ENCODE results near the gene ASIC4.
A peak's percentile ranks its signal among the peaks of the same experiment; 100 is the strongest.

ASIC4 gene

GRCh38 chr2:219526320-219527075, 12.2 kb downstream of the ASIC4 start:
- H3K36me3 Mint-ChIP-seq (ENCODE audit: insufficient read depth) = peaks cover 2% of the 10 kb centered on the region
- H3K4me1 Mint-ChIP-seq = peaks cover 8% of the 10 kb centered on the region
- H3K27ac Mint-ChIP-seq (ENCODE audit: low read depth) = no peak overlapping the region
- no peak for DNase-seq (ENCODE audit: low spot score in 2 of 2)
- H3K9me3 Mint-ChIP-seq = no peaks in the 10 kb centered on the region
- peaks cover 95% of the 10 kb centered on the region for H3K27me3 Mint-ChIP-seq
- no peak overlapping the region for H3K4me3 Mint-ChIP-seq
- no peak for ATAC-seq (replicated peaks; ENCODE audit: extremely low read depth, poor library complexity, severe bottlenecking)

GRCh38 chr2:219527076-219527394, 12.8 kb downstream of the ASIC4 start:
- Mint-ChIP-seq H3K4me1 (peaks cover 2% of the 10 kb centered on the region), H3K9me3 (no peaks in the 10 kb centered on the region), H3K4me3 (no peak overlapping the region), H3K27ac (ENCODE audit: low read depth) (no peak overlapping the region), H3K27me3 (peaks cover 93% of the 10 kb centered on the region), H3K36me3 (ENCODE audit: insufficient read depth) (peaks cover 1% of the 10 kb centered on the region)
- DNase-seq (ENCODE audit: low spot score in 2 of 2) (no peak), ATAC-seq (replicated peaks; ENCODE audit: extremely low read depth, poor library complexity, severe bottlenecking) (no peak)

GRCh38 chr2:219527472-219527871, 13.2 kb downstream of the ASIC4 start:
- H3K27ac Mint-ChIP-seq (ENCODE audit: low read depth) = no peak overlapping the region
- DNase-seq (ENCODE audit: low spot score in 2 of 2) = no peak
- no peaks in the 10 kb centered on the region for H3K36me3 Mint-ChIP-seq (ENCODE audit: insufficient read depth)
- no peaks in the 10 kb centered on the region for H3K4me1 Mint-ChIP-seq
- no peak overlapping the region for H3K4me3 Mint-ChIP-seq
- H3K9me3 Mint-ChIP-seq = no peaks in the 10 kb centered on the region
- ATAC-seq (replicated peaks; ENCODE audit: extremely low read depth, poor library complexity, severe bottlenecking) = no peak
- peaks cover 93% of the 10 kb centered on the region for H3K27me3 Mint-ChIP-seq

GRCh38 chr2:219530048-219530963, 16.0 kb downstream of the ASIC4 start:
- DNase-seq (ENCODE audit: low spot score in 2 of 2) (peak; percentile 71 to 84), ATAC-seq (replicated peaks; ENCODE audit: extremely low read depth, poor library complexity, severe bottlenecking) (peak; percentile 89)
- no peaks in the 10 kb centered on the region for H3K36me3 Mint-ChIP-seq (ENCODE audit: insufficient read depth)
- peaks cover 91% of the 10 kb centered on the region for H3K27me3 Mint-ChIP-seq
- no peaks in the 10 kb centered on the region for H3K9me3 Mint-ChIP-seq
- H3K27ac Mint-ChIP-seq (ENCODE audit: low read depth) = no peak overlapping the region
- no peak overlapping the region for H3K4me3 Mint-ChIP-seq
- H3K4me1 Mint-ChIP-seq = no peaks in the 10 kb centered on the region

- DNase-seq (ENCODE audit: low spot score in 2 of 2) (no peak), ATAC-seq (replicated peaks; ENCODE audit: extremely low read depth, poor library complexity, severe bottlenecking) (no peak)
- Mint-ChIP-seq H3K36me3 (ENCODE audit: insufficient read depth) (no peaks in the 10 kb centered on the region), H3K27me3 (peaks cover 82% of the 10 kb centered on the region), H3K27ac (ENCODE audit: low read depth) (no peak overlapping the region), H3K9me3 (no peaks in the 10 kb centered on the region), H3K4me3 (no peak overlapping the region), H3K4me1 (no peaks in the 10 kb centered on the region)
Observed at GRCh38 chr2:219531639-219532377, 17.5 kb downstream of the ASIC4 start.

- Mint-ChIP-seq H3K36me3 (ENCODE audit: insufficient read depth) (peaks cover 2% of the 10 kb centered on the region), H3K27me3 (peaks cover 77% of the 10 kb centered on the region), H3K27ac (ENCODE audit: low read depth) (no peak overlapping the region), H3K9me3 (no peaks in the 10 kb centered on the region), H3K4me1 (no peaks in the 10 kb centered on the region), H3K4me3 (no peak overlapping the region)
- no peak for ATAC-seq (replicated peaks; ENCODE audit: extremely low read depth, poor library complexity, severe bottlenecking)
- no peak for DNase-seq (ENCODE audit: low spot score in 2 of 2)
Observed at GRCh38 chr2:219532378-219532649, 18.0 kb downstream of the ASIC4 start.

GRCh38 chr2:219533930-219534661, 19.8 kb downstream of the ASIC4 start:
- H3K4me3 Mint-ChIP-seq = no peak overlapping the region
- DNase-seq (ENCODE audit: low spot score in 2 of 2) (no peak), ATAC-seq (replicated peaks; ENCODE audit: extremely low read depth, poor library complexity, severe bottlenecking) (no peak)
- no peak overlapping the region for H3K27ac Mint-ChIP-seq (ENCODE audit: low read depth)
- H3K36me3 Mint-ChIP-seq (ENCODE audit: insufficient read depth) = peaks cover 5% of the 10 kb centered on the region
- H3K4me1 Mint-ChIP-seq = no peaks in the 10 kb centered on the region
- peaks cover 59% of the 10 kb centered on the region for H3K27me3 Mint-ChIP-seq
- H3K9me3 Mint-ChIP-seq = no peaks in the 10 kb centered on the region

- ATAC-seq (replicated peaks; ENCODE audit: extremely low read depth, poor library complexity, severe bottlenecking) (no peak), DNase-seq (ENCODE audit: low spot score in 2 of 2) (no peak)
- no peak overlapping the region for H3K27ac Mint-ChIP-seq (ENCODE audit: low read depth)
- H3K4me3 Mint-ChIP-seq = no peak overlapping the region
- H3K27me3 Mint-ChIP-seq = peaks cover 36% of the 10 kb centered on the region
- peaks cover 5% of the 10 kb centered on the region for H3K36me3 Mint-ChIP-seq (ENCODE audit: insufficient read depth)
- no peaks in the 10 kb centered on the region for H3K4me1 Mint-ChIP-seq
- H3K9me3 Mint-ChIP-seq = no peaks in the 10 kb centered on the region
Observed at GRCh38 chr2:219536425-219536824, 22.1 kb downstream of the ASIC4 start.

GRCh38 chr2:219536967-219537366, 22.7 kb downstream of the ASIC4 start:
- no peak for DNase-seq (ENCODE audit: low spot score in 2 of 2)
- H3K27me3 Mint-ChIP-seq = peaks cover 32% of the 10 kb centered on the region
- no peak overlapping the region for H3K27ac Mint-ChIP-seq (ENCODE audit: low read depth)

GRCh38 chr2:219537657-219538488, 23.6 kb downstream of the ASIC4 start:
- Mint-ChIP-seq H3K4me3 (no peak overlapping the region), H3K27me3 (peaks cover 23% of the 10 kb centered on the region), H3K9me3 (no peaks in the 10 kb centered on the region), H3K4me1 (peaks cover 8% of the 10 kb centered on the region), H3K36me3 (ENCODE audit: insufficient read depth) (peaks cover 8% of the 10 kb centered on the region), H3K27ac (ENCODE audit: low read depth) (no peak overlapping the region)
- no peak for ATAC-seq (replicated peaks; ENCODE audit: extremely low read depth, poor library complexity, severe bottlenecking)
- no peak for DNase-seq (ENCODE audit: low spot score in 2 of 2)

More at GRCh38 chr2:219536967-219537366, 22.7 kb downstream of the ASIC4 start:
- ATAC-seq (replicated peaks; ENCODE audit: extremely low read depth, poor library complexity, severe bottlenecking) = no peak
- H3K4me3 Mint-ChIP-seq = no peak overlapping the region
- H3K9me3 Mint-ChIP-seq = no peaks in the 10 kb centered on the region
- H3K36me3 Mint-ChIP-seq (ENCODE audit: insufficient read depth) = peaks cover 5% of the 10 kb centered on the region
- no peaks in the 10 kb centered on the region for H3K4me1 Mint-ChIP-seq

- Mint-ChIP-seq H3K9me3 (no peaks in the 10 kb centered on the region), H3K4me1 (peaks cover 8% of the 10 kb centered on the region), H3K4me3 (no peak overlapping the region), H3K36me3 (ENCODE audit: insufficient read depth) (peaks cover 8% of the 10 kb centered on the region), H3K27ac (ENCODE audit: low read depth) (no peak overlapping the region), H3K27me3 (peaks cover 16% of the 10 kb centered on the region)
- ATAC-seq (replicated peaks; ENCODE audit: extremely low read depth, poor library complexity, severe bottlenecking) (no peak), DNase-seq (ENCODE audit: low spot score in 2 of 2) (no peak)
Observed at GRCh38 chr2:219538504-219538951, 24.2 kb downstream of the ASIC4 start.
